Common myeloid progenitor, CD34-positive (primary cell): ENCODE results near the gene CDC42BPB.

Experiments
- CTCF ChIA-PET: fragments of 350-600 bp; sonication (Branson Sonifier 250); formaldehyde crosslinking; loops from one replicate; lab custom pipeline; 2021; ENCODE audit warnings: antibody characterized with exemption; lab: Charles Lee
- POLR2A ChIA-PET: fragments of 350-600 bp; sonication (Branson Sonifier 250); formaldehyde crosslinking; loops from one replicate; lab custom pipeline; 2021; ENCODE audit warnings: antibody characterized with exemption; lab: Charles Lee
- DNase-seq, 3 donors: peaks; one replicate each; pipeline versions ENCODE4 v3.0.0 to v3.0.0-alpha.2; 2013
- H3K27ac ChIP-seq, 2 experiments: 1 replicate in 1 of 2; 2 replicates in 1 of 2; pipeline ENCODE4 v1.7.0; 2013; ENCODE audit warnings: inconsistent platforms in 2 of 2, low read length in 2 of 2, mild to moderate bottlenecking in 2 of 2, low read depth in 1 of 2, moderate library complexity in 1 of 2; ENCODE audit not compliant: severe bottlenecking in 2 of 2, insufficient read depth in 1 of 2, poor library complexity in 1 of 2
- H3K27me3 ChIP-seq, 5 experiments: replicated peaks in 2 of 5; 1 replicate in 3 of 5; 2 replicates in 2 of 5; pipeline versions ENCODE4 v1.6.1 to v1.7.0; 2013; ENCODE audit warnings: low read length in 4 of 5, mild to moderate bottlenecking in 2 of 5, moderate library complexity in 2 of 5, inconsistent platforms in 1 of 5; ENCODE audit not compliant: insufficient read depth in 5 of 5, control insufficient read depth in 4 of 5
- H3K36me3 ChIP-seq, 4 experiments: 1 replicate in 2 of 4; 2 replicates in 2 of 4; pipeline versions ENCODE4 v1.6.1 to v1.7.0; 2013; ENCODE audit warnings: low read length in 3 of 4, control low read depth in 1 of 4, mild to moderate bottlenecking in 1 of 4; ENCODE audit not compliant: control insufficient read depth in 4 of 4, insufficient read depth in 4 of 4
- H3K4me1 ChIP-seq, 4 experiments: 1 replicate in 3 of 4; 2 replicates in 1 of 4; pipeline versions ENCODE4 v1.6.1 to v1.7.1; 2013; ENCODE audit warnings: low read length in 3 of 4, mild to moderate bottlenecking in 3 of 4, control low read depth in 1 of 4, inconsistent platforms in 1 of 4, moderate library complexity in 1 of 4; ENCODE audit not compliant: control insufficient read depth in 4 of 4, insufficient read depth in 4 of 4; ENCODE audit errors: control extremely low read depth in 1 of 4
- H3K4me3 ChIP-seq, 7 experiments: 1 replicate in 4 of 7; 2 replicates in 3 of 7; pipeline versions ENCODE4 v1.5.1 to v1.7.0; 2013; ENCODE audit warnings: mild to moderate bottlenecking in 7 of 7, low read length in 6 of 7, moderate library complexity in 6 of 7, inconsistent platforms in 2 of 7, low read depth in 2 of 7, control low read depth in 1 of 7; ENCODE audit not compliant: insufficient read depth in 4 of 7, control insufficient read depth in 1 of 7; ENCODE audit errors: extremely low read depth in 1 of 7
- H3K9me3 ChIP-seq, 5 experiments: 1 replicate in 4 of 5; 2 replicates in 1 of 5; pipeline versions ENCODE4 v1.6.1 to v1.7.1; 2013; ENCODE audit warnings: low read length in 4 of 5, mild to moderate bottlenecking in 2 of 5, inconsistent platforms in 1 of 5, low read depth in 1 of 5, moderate library complexity in 1 of 5; ENCODE audit not compliant: control insufficient read depth in 4 of 5, insufficient read depth in 2 of 5; ENCODE audit errors: control extremely low read depth in 1 of 5
- WGBS: methylation state at CpG from one replicate; pipeline ENCODE4 v1.1.5; 2013; ENCODE audit not compliant: insufficient coverage; 5-methylcytosine and 5-hydroxymethylcytosine counted together

Gene CDC42BPB

DNA sequence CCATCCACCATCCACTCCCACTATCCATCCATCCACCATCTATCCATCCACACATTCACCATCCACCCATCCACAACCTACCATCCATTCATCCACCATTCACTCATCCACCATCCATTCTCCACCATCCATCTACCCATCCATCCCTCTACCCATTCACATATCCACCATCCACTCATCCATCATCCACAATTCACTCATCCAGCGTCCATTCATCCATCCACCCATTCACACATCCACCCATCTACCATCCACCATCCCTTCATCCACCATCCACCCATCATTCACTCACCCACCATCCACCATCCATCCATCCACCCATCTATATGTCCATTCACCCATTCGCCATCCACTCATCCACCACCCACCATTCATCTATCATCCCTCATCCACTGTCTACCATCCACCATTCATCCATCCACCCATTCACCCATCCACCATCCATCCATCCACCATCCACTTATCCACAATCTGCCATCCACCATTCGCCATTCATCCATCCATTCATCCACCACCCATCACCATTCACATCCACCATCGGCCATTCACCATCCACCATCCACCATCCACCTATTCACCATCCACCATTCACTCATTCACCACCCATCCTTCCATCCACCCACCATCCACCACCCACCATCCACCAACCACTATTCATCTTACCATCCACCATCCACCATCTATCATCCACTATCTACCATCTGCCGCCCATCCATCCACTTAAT is 136.9 kb downstream of the CDC42BPB start:
- H3K4me3 ChIP-seq = no peak overlapping the region
- 93% methylated on average over 5 of the region's 5 CpGs for WGBS
- H3K36me3 ChIP-seq = no peaks in the 10 kb centered on the region
- H3K27ac ChIP-seq = no peak overlapping the region
- DNase-seq = no peak
- peaks cover 6 to 55% (median 36%) of the 10 kb centered on the region in 5 experiments for H3K27me3 ChIP-seq
- CTCF ChIA-PET = no interaction called here
- POLR2A ChIA-PET = no interaction called here
- peaks cover 0 to 16% (median 13%) of the 10 kb centered on the region in 4 experiments for H3K4me1 ChIP-seq
- peaks cover 0 to 11% (median 4%) of the 10 kb centered on the region in 5 experiments for H3K9me3 ChIP-seq

DNA sequence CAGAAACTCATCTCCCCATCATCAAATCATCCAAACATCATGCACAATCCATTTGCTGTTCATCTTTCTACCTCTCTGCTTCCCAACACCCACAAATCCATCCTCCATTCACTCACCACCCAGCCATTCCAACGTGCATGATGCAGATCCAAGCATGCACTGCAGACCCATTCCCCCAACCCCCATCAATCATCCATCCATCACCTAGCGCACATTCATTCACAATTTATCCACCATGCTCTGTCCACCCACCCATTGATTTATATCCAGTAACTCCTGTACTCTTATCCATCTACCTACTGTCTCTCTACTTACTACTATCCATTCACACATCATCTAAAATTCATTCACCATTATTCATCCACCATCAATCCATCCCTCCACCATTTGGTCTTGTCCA is 138.9 kb downstream of the CDC42BPB start:
- WGBS = 58% methylated on average over 2 of the region's 2 CpGs
- POLR2A ChIA-PET = no interaction called here

DNA sequence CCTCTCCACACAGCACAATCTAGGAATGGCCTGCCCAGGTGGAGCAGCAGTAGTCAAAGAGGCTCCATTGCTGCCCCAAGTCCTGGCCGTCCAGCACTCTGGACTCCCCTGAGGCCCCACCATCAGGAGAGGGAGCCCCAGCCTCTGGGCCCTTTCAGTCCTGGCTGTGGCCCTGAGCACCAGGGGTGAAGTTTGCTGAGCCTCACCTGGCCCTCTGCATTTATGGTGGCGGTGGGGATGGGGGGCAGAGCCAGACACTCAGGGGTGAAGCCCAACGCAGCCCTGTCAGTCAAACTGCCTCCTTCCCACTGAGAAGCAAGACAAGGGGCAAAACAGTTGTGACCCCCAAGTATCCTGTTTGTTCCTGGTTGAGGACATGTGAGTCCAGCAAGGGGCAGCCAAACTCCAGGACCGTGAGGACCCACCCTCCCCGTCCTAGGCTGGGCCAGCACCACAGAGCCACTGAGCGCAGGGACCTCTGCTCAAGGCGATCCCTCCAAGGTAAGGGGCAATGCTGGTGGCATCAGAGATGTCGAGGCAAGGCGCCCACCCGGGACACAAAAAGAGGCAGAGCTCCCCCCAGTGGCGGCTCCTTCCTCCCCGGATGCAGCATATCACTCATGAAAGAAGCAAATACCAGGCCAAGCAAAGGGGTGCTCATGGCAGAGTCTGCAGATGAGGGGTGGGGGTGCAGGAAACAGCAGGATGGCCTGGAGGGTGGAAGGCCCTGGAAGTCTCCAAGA is 139.7 kb downstream of the CDC42BPB start:
- no peak overlapping the region for H3K27ac ChIP-seq

More for the DNA sequence above, 138.9 kb downstream of the CDC42BPB start:
- CTCF ChIA-PET = interaction anchor here (1.0 to 2.8 kb wide), 3 partner anchors 17 to 224 kb away, joined by 3 to 23 read pairs (median 13); no protein-coding TSS in a partner anchor
- H3K4me3 ChIP-seq = no peak overlapping the region
- peaks cover 6 to 35% (median 17%) of the 10 kb centered on the region in 5 experiments for H3K27me3 ChIP-seq
- H3K36me3 ChIP-seq = no peaks in the 10 kb centered on the region
- no peak for DNase-seq
- H3K27ac ChIP-seq = no peak overlapping the region
- H3K4me1 ChIP-seq = peaks cover 0 to 19% (median 11%) of the 10 kb centered on the region in 4 experiments
- H3K9me3 ChIP-seq = peaks cover 0 to 11% (median 4%) of the 10 kb centered on the region in 5 experiments

DNA sequence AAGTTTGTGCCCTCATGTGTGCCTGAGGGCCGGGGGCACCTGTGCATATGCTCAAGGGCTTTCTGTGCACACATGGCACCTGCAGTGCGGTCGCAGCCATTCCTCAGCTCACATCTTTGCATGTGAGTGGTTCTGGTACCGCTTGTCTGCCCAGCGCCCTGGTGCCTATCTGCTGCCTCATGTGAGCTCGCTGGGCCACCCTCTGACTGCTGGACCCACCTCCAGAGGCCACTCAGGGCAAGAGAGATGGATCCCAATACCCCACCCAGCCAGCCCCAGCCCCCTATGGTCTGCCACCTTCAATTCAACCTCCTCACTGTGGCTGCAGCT is 140.3 kb downstream of the CDC42BPB start:
- DNase-seq = peak in 1 of 3 donors; percentile 9
- Histone ChIP-seq H3K9me3 (peaks cover 0 to 9% (median 4%) of the 10 kb centered on the region in 5 experiments), H3K27me3 (peaks cover under 1 to 20% (median 3%) of the 10 kb centered on the region in 5 experiments), H3K27ac (no peak overlapping the region), H3K4me1 (peaks cover 0 to 11% (median 2%) of the 10 kb centered on the region in 4 experiments), H3K36me3 (peaks cover 0 to 2% (median 0%) of the 10 kb centered on the region in 4 experiments), H3K4me3 (no peak overlapping the region)
- 92% methylated on average over 6 of the region's 6 CpGs for WGBS
- ChIA-PET POLR2A (no interaction called here), CTCF (interaction anchor here (1.2 to 2.8 kb wide), 4 partner anchors 12 to 223 kb away, joined by 3 to 23 read pairs (median 8); no protein-coding TSS in a partner anchor)

More for the DNA sequence above, 139.7 kb downstream of the CDC42BPB start:
- Histone ChIP-seq H3K27me3 (peaks cover 5 to 27% (median 9%) of the 10 kb centered on the region in 5 experiments), H3K36me3 (no peaks in the 10 kb centered on the region), H3K4me3 (no peak overlapping the region), H3K4me1 (peaks cover 0 to 13% (median 4%) of the 10 kb centered on the region in 4 experiments), H3K9me3 (peaks cover 0 to 11% (median 4%) of the 10 kb centered on the region in 5 experiments)
- 65% methylated on average over 10 of the region's 12 CpGs for WGBS
- ChIA-PET CTCF (interaction anchor here (1.0 to 2.8 kb wide), 5 partner anchors 12 to 223 kb away, joined by 3 to 23 read pairs (median 3); no protein-coding TSS in a partner anchor), POLR2A (no interaction called here)
- peak; percentile 40 to 66 (median 63) for DNase-seq

DNA sequence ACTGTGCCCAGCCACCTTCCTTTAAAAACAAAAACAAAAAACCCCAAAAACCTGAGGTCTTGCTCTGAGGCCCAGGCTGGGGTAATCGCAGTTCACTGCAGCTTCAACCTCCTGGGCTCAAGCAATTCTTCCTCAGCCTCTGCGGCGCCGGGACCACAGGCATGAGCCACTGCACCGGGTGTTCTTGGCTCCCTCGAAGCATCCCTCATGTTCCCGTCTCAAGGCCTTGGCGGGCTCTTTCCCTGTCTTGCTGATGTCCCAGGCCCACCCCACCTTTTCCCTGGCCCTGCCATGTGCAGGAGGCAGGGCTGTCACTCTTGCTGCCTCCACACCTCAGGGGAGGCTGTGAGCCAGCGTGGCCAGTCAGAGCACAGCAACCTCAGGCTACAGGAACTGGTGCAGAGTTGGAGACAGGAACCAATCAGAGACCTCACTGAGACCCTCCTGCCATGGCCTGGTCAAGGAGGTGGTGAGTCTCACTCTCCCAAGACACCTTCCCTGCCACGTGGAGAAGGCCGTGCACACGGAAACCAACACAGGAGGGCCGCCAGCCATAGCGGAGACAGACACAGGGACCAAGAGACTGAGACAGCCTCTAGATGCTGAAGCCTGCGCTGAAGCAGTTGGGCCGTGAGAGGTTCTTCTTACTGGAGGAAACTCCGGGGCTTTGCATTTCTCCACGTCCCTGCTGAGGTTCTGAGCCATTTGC is 140.8 kb downstream of the CDC42BPB start:
- 97% methylated on average over 18 of the region's 18 CpGs for WGBS
- ChIA-PET POLR2A (interaction anchor here (0.5 to 0.6 kb wide), 2 partner anchors 42 to 71 kb away, joined by 3 to 4 read pairs; no protein-coding TSS in a partner anchor), CTCF (interaction anchor here (1.2 to 2.8 kb wide), 5 partner anchors 11 to 222 kb away, joined by 3 to 23 read pairs (median 5); no protein-coding TSS in a partner anchor)
- H3K27me3 ChIP-seq = peaks cover 0 to 16% (median 2%) of the 10 kb centered on the region in 5 experiments
- H3K4me1 ChIP-seq = peaks cover 0 to 11% (median 2%) of the 10 kb centered on the region in 4 experiments
- H3K36me3 ChIP-seq = peaks cover 0 to 4% (median 0%) of the 10 kb centered on the region in 4 experiments
- no peak overlapping the region for H3K27ac ChIP-seq
- H3K9me3 ChIP-seq = peaks cover 0 to 9% (median 4%) of the 10 kb centered on the region in 5 experiments
- H3K4me3 ChIP-seq = no peak overlapping the region
- no peak for DNase-seq

DNA sequence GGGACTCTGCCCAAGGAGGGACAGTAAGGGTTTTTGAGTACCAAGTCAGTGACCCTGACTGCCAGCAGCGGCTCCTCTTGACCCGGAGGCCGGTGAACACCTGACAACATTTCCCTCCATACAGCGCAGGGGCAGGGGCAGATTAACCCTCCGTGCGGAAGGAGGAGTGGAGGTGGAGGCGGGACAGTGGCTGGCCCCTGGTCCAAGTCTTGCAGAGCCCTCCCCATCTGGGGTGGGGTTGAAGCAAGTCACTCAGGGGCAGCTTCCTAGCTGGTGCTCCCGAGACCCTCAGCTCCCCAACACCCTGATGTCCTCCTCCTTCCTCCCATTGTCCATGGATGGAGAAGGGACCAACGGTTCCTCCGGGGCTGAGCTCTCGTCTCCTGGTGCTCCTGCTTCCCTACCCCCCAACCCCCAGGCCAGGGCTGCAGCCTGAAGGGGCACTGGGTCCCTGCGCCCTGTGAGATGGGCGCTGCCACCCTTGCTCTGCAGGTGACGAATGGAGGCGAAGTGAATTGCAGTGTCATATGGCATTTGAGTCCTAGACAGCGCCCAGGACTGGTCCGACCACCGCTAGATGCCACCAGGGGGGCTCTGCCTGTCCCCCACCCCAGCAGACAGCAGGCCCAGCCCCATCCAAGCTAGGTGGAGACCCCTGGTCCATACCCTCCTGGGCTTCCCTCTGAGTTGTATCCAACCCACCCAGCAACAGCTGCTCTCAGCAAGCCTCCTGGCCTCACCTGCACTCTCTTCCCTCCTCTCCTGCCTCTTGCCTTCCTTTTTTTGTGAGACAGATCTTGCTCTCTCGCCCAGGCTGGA is 141.8 kb downstream of the CDC42BPB start:
- Histone ChIP-seq H3K9me3 (peaks cover 0 to 3% (median 0%) of the 10 kb centered on the region in 5 experiments), H3K4me1 (peaks cover 0 to 11% (median 2%) of the 10 kb centered on the region in 4 experiments), H3K27ac (no peak overlapping the region), H3K36me3 (peaks cover 0 to 4% (median 0%) of the 10 kb centered on the region in 4 experiments), H3K4me3 (no peak overlapping the region), H3K27me3 (peaks cover 0 to 7% (median 0%) of the 10 kb centered on the region in 5 experiments)
- CTCF ChIA-PET = interaction anchor here (0.9 to 1.6 kb wide), 4 partner anchors 22 to 221 kb away, joined by 3 to 5 read pairs (median 4); no protein-coding TSS in a partner anchor
- 92% methylated on average over 13 of the region's 19 CpGs for WGBS
- POLR2A ChIA-PET = interaction anchor here (0.6 kb wide), 1 partner anchor 41 kb away, joined by 4 read pairs; no protein-coding TSS in a partner anchor
- DNase-seq = no peak
